ENCODE data around the gene ARHGAP4.
A peak's percentile ranks its signal among the peaks of the same experiment; 100 is the strongest.

ARHGAP4 gene

GRCh38 chrX:153939573-153939972 is 13.5 kb upstream of the ARHGAP4 start:
- no peak for DNase-seq (ENCODE audit: insufficient read length)
- no peak for FAIRE-seq
- TF ChIP-seq TAF1 (IDR thresholded peaks at IDR 0.05; ENCODE audit: borderline replicate concordance, low read depth, low read length) = no peak
- TF ChIP-seq POLR2AphosphoS5 (IDR thresholded peaks at IDR 0.05; ENCODE audit: low read depth, low read length) = no peak
- TF ChIP-seq POLR2A (IDR thresholded peaks at IDR 0.05; ENCODE audit: low read depth, low read length) = no peak

DNA sequence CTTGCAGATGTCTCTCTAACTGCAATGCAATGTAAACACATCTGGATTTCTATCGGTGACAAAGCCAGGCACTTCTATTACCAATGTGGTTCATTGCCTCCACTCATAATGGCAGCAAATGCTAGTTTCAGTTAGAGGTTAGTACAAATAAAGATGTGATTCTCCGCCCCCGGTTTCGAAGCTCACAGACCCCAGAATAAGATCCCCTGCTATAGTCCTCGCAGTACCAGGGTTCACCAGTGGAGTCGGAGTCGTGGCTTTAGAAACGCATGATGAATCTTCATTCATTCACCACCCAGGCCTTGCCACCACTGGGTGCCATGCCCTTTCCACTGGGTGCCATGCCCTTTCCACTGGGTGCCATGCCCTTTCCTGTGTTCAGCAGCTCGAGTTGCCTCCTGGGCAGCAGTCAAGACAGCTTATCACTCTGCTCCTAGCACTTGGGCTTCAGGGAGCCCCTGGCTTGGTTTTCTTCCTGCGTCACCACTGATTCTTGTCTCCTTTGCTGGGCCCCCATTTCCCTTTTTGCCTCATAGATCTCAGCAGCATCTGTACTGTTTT is 12.2 kb upstream of the ARHGAP4 start:
- no peak for TF ChIP-seq POLR2A (IDR thresholded peaks at IDR 0.05; ENCODE audit: low read depth, low read length)
- TF ChIP-seq TAF1 (IDR thresholded peaks at IDR 0.05; ENCODE audit: borderline replicate concordance, low read depth, low read length) = no peak
- TF ChIP-seq POLR2AphosphoS5 (IDR thresholded peaks at IDR 0.05; ENCODE audit: low read depth, low read length) = no peak
- FAIRE-seq (no peak), DNase-seq (ENCODE audit: insufficient read length) (no peak)

DNA sequence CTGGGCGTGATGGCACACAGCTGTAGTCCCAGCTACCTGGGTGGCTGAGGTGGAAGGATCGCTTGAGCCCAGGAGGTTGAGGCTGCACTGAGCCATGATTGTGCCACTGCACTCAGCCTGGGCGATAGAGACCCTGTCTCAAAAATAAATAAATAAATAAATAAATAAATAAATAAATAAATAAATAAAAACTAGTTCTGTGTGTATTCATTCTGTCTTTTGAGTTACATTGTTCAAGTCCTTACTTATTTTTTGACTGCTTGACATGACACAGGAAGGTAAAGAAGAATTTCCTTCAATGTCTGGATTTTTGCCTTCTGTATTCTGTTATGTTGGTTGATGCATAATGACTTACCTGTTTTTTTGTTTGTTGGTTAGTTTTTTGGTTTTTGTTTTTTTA is 11.0 kb upstream of the ARHGAP4 start:
- DNase-seq (ENCODE audit: insufficient read length) (no peak), FAIRE-seq (no peak)
- TF ChIP-seq POLR2A (IDR thresholded peaks at IDR 0.05; ENCODE audit: low read depth, low read length) (no peak), POLR2AphosphoS5 (IDR thresholded peaks at IDR 0.05; ENCODE audit: low read depth, low read length) (no peak), TAF1 (IDR thresholded peaks at IDR 0.05; ENCODE audit: borderline replicate concordance, low read depth, low read length) (no peak)

DNA sequence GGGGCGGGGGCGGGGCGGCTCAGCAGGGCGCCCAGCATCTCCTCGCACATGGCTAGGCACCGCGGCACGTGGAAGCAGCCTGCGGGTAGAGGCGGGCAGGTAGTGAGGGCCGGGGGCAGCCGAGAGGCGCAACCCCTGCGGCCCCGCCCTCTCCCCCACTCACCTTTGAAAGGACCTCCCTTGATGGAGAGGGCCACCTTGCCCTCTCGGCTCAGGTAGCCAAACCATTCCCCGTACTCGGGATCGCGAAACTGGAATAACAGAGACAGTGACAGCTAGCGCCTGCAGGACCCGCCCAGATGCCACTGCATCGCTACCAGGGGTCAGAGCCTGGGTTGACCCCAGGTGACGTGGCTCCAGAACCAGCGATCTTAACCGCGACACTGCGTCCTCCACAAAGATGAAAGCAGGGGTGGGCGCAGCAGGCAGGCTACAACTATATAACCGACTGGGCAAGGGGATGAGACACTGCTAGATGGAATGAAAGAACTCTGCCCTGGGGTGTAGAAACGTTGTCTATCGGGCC is 9.3 kb upstream of the ARHGAP4 start:
- peak; percentile 24 for FAIRE-seq
- TF ChIP-seq POLR2A (IDR thresholded peaks at IDR 0.05; ENCODE audit: low read depth, low read length) (no peak), TAF1 (IDR thresholded peaks at IDR 0.05; ENCODE audit: borderline replicate concordance, low read depth, low read length) (no peak), POLR2AphosphoS5 (IDR thresholded peaks at IDR 0.05; ENCODE audit: low read depth, low read length) (no peak)
- no peak for DNase-seq (ENCODE audit: insufficient read length)

DNA sequence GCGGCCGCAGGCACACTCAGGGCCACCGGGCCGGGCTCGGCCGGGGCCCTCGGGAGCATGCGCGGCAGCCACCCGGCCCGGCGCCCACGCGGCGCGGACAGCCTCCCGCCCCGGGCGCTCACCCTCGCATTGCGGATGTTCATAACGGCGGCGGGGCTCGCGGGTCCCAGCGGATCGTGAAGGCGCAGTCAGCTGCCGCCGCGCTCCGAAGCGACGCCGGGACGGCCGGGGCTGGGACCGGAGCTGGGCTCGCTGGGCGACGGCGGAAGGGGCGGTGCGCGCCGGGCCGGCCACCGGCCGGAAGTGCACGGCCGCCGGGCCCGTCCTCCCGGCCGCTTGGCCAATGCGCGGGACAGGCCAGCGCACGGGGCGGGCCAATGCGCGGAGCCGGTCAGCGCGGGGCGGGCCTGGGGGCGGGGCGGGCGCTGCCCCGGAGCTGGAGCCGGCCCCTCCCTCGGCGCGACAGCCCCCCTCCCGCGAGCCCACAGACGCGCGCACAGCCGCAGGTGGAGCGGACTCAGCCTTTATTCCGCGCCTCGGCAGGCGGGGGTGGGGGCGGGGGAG is 8.8 kb upstream of the ARHGAP4 start, which contains the start of gene NAA10:
TSS of gene NAA10 (minus strand) at position 276 of the 564 bp plus-strand sequence. CDS start at position 143, 133 bp downstream.
- FAIRE-seq (peak; percentile 97), DNase-seq (ENCODE audit: insufficient read length) (peak; percentile 97)
- TF ChIP-seq POLR2A (IDR thresholded peaks at IDR 0.05; ENCODE audit: low read depth, low read length) = peak; percentile 55; the same call in 1 of the 2 replicates
- no peak for TF ChIP-seq POLR2AphosphoS5 (IDR thresholded peaks at IDR 0.05; ENCODE audit: low read depth, low read length)
- TF ChIP-seq TAF1 (IDR thresholded peaks at IDR 0.05; ENCODE audit: borderline replicate concordance, low read depth, low read length) = no peak

GRCh38 chrX:153934148-153934761 is 8.2 kb upstream of the ARHGAP4 start:
- peak; percentile 24 for FAIRE-seq
- no peak for DNase-seq (ENCODE audit: insufficient read length)
- TF ChIP-seq POLR2AphosphoS5 (IDR thresholded peaks at IDR 0.05; ENCODE audit: low read depth, low read length) = no peak
- no peak for TF ChIP-seq TAF1 (IDR thresholded peaks at IDR 0.05; ENCODE audit: borderline replicate concordance, low read depth, low read length)
- TF ChIP-seq POLR2A (IDR thresholded peaks at IDR 0.05; ENCODE audit: low read depth, low read length) = no peak

DNA sequence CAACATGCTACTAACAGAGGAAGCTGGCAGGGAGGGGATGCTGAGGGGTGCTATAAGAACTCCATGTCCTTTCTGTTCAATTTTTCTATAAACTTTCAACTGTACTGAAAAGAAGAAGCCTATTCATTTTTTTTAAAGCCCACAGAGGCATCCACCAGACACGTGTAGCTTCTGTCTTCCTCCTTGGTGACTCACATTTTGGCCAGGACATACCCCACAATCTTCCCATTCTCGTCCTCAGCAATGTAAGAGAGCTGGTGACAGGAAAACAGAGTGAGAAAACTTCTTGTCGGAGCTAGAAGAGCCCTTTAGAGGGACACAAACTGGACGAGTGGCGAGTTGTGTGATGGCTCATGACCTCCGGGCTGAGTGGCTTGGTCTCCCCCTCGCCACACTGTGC is 7.7 kb upstream of the ARHGAP4 start:
- DNase-seq (ENCODE audit: insufficient read length) (no peak), FAIRE-seq (no peak)
- no peak for TF ChIP-seq TAF1 (IDR thresholded peaks at IDR 0.05; ENCODE audit: borderline replicate concordance, low read depth, low read length)
- no peak for TF ChIP-seq POLR2AphosphoS5 (IDR thresholded peaks at IDR 0.05; ENCODE audit: low read depth, low read length)
- TF ChIP-seq POLR2A (IDR thresholded peaks at IDR 0.05; ENCODE audit: low read depth, low read length) = no peak

- FAIRE-seq = no peak
- DNase-seq (ENCODE audit: insufficient read length) = no peak
- TF ChIP-seq TAF1 (IDR thresholded peaks at IDR 0.05; ENCODE audit: borderline replicate concordance, low read depth, low read length) = no peak
- TF ChIP-seq POLR2AphosphoS5 (IDR thresholded peaks at IDR 0.05; ENCODE audit: low read depth, low read length) = no peak
- TF ChIP-seq POLR2A (IDR thresholded peaks at IDR 0.05; ENCODE audit: low read depth, low read length) = no peak
Measured at GRCh38 chrX:153932220-153932915, 6.3 kb upstream of the ARHGAP4 start.

- DNase-seq (ENCODE audit: insufficient read length) = no peak
- no peak for TF ChIP-seq POLR2AphosphoS5 (IDR thresholded peaks at IDR 0.05; ENCODE audit: low read depth, low read length)
- no peak for TF ChIP-seq TAF1 (IDR thresholded peaks at IDR 0.05; ENCODE audit: borderline replicate concordance, low read depth, low read length)
- no peak for TF ChIP-seq POLR2A (IDR thresholded peaks at IDR 0.05; ENCODE audit: low read depth, low read length)
- FAIRE-seq = no peak
Measured at GRCh38 chrX:153931748-153932147, 5.7 kb upstream of the ARHGAP4 start.

DNA sequence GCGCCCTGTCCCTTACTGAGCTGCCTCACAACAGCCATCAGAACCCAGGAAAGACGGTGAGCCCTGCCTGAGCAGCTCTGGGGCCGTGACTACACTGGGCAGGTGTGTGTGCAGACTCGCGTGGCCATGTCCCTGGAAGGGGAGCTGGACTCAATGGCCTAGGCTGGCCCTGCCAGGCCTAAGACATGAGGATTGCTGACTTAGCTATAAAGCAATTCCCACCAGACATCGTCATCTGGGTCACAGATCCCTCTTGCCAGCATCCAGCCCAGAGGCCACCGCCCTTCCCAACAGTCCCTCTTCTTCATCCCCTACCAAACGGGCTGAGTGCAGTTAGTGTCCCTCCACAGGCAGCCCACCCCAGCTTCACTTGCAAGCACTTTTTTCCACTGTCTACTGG is 5.1 kb upstream of the ARHGAP4 start:
- DNase-seq (ENCODE audit: insufficient read length) (no peak), FAIRE-seq (no peak)
- TF ChIP-seq POLR2AphosphoS5 (IDR thresholded peaks at IDR 0.05; ENCODE audit: low read depth, low read length) (no peak), TAF1 (IDR thresholded peaks at IDR 0.05; ENCODE audit: borderline replicate concordance, low read depth, low read length) (no peak), POLR2A (IDR thresholded peaks at IDR 0.05; ENCODE audit: low read depth, low read length) (no peak)
